ENCODE results near the gene NLRP6.

The NLRP6 gene

DNA sequence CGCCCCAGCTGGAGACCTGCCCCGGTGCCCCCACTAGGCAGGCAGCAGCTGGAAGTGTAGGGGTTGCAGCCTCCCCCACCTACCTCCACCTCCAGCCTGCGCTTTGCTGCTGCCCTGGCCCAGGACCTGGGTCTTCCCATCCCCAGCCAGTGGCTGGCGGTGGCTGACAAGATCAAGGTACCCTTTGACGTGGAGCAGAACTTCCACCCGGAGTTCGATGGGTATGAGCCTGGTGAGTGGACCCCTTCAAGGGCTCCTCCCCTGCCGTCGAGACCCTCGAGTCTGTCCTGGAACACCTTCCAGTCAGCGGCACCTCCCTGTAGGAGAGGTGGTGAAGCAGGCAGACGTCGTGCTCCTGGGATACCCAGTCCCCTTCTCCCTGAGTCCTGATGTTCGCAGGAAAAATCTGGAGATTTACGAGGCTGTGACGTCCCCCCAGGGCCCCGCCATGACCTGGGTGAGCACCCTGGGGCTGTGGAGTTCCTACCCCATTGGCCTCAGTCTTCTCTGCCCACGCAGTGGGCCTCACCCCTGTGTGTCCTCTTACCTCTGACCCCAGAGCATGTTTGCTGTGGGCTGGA lies 15.2 kb downstream of the NLRP6 start:
- DNase-seq (ENCODE audit: low read depth in 2 of 2) = no peak

DNA sequence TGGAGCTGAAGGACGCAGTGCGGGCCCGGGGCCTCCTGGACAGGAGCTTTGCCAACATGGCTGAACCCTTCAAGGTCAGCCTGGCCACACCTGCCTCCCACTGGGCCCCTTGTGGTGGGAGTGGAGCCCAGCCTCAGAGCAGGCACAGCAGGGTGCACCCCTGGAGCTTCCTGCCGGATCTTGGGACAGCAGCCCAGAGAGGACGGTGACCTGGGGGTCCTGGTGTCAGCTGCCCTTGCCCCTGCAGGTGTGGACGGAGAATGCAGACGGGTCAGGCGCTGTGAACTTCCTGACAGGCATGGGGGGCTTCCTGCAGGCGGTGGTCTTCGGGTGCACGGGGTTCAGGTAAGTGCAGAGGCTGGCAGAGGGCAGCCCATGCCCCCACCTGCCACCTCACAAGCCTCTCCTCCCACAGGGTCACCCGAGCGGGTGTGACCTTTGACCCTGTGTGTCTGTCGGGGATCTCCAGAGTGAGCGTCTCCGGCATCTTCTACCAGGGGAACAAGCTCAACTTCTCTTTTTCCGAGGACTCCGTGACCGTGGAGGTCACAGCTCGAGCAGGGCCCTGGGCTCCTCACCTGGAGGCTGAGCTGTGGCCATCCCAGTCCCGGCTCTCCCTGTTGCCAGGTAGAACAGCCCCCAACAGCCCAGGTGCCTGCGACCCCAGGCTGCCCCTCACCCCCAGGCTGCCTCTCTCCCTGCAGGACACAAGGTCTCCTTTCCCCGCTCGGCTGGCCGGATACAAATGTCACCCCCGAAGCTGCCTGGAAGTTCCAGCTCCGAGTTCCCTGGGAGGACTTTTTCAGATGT lies 15.8 kb downstream of the NLRP6 start:
- no peak for DNase-seq (ENCODE audit: low read depth in 2 of 2)

GRCh38 chr11:294780-295179 lies 16.6 kb downstream of the NLRP6 start:
- DNase-seq (ENCODE audit: low read depth in 2 of 2) = no peak

DNA sequence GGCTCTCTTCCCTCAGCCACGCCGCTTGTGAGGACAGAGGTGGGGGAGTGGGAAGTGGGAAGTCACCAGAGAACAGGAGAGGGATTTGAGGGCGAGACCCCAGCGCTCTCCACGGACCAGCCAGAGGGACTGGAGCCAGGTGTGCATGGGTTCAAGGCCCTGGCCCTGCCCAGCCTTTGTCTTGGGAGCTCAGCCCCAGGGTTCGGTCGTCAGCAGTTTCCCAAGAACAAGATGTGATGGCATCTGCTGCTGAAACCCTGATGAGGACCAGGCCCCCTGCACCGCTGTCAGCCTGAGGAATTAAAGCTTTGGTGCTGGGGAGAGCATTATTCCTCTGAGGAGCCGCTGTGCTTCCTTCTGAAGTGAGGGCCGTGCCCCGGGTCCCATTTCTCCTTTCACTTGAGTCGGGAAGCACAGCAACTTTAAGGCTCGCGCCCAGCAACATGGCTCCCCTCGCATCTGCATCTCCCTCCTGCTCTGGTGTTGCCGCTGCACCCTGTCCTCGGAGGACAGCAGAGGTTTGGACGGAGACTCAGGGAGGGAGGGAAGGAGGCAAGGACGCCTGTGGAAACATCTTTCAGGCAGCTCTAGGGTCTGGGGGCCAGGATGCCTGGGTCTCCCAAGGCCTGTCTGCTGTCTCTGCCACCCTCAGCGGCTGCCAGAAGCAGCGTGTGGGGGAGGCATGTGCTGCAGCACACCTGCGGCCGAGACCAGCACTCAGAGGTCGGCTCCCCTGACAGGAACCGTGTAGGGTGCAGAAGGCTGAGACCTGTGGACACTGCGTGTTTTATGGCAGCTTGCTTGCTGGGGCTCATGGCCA lies 17.4 kb downstream of the NLRP6 start:
- DNase-seq (ENCODE audit: low read depth in 2 of 2) = no peak

- DNase-seq (ENCODE audit: low read depth in 2 of 2) = no peak
These were observed 18.2 kb downstream of the NLRP6 start for GRCh38 chr11:296171-297050.

- DNase-seq (ENCODE audit: low read depth in 2 of 2) = no peak
These were observed 18.9 kb downstream of the NLRP6 start for GRCh38 chr11:297051-297585.

GRCh38 chr11:297586-298405 lies 19.6 kb downstream of the NLRP6 start:
- DNase-seq (ENCODE audit: low read depth in 2 of 2) = no peak

DNA sequence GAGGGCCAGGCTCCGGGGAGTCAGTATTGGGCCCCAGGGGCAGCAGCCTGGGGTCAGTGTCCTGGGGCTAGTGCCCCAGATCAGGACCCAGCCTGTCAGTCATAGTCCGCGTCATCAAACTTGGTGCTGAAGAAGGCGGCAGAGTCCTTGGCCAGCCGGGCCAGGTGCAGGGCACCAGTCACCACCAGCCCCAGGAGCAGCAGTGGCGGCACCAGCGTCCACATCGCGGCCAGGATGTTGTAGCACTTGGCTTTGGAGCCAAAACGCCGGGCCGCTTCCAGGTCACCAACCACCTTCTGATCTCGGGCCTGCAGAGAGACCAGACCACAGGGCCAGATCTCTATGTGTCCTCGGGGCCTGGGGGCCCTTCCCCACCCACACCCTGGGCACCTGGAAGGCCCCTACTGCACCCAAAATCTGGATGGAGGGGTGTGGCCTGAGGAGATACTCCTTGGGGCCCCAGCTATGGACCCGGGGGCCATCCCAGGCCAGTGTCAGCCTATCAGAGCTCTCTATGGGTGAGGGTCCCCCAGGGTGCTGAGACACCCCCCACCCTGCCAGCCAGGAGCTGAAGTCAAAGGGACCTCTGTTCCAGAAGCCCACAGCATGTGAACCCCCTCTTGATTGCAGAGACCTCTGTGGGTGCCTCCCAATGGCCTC lies 20.3 kb downstream of the NLRP6 start:
- no peak for DNase-seq (ENCODE audit: low read depth in 2 of 2)

- no peak for DNase-seq (ENCODE audit: low read depth in 2 of 2)
These were observed 21.1 kb downstream of the NLRP6 start, which contains the start of gene IFITM5 for GRCh38 chr11:299081-299891. Gene IFITM5 (minus strand): TSS chr11:299526. CDS start chr11:299490, 36 bp downstream.

GRCh38 chr11:299951-300735 lies 21.9 kb downstream of the NLRP6 start:
- no peak for DNase-seq (ENCODE audit: low read depth in 2 of 2)

GRCh38 chr11:303363-303762 lies 25.2 kb downstream of the NLRP6 start:
- DNase-seq (ENCODE audit: low read depth in 2 of 2) = no peak

DNA sequence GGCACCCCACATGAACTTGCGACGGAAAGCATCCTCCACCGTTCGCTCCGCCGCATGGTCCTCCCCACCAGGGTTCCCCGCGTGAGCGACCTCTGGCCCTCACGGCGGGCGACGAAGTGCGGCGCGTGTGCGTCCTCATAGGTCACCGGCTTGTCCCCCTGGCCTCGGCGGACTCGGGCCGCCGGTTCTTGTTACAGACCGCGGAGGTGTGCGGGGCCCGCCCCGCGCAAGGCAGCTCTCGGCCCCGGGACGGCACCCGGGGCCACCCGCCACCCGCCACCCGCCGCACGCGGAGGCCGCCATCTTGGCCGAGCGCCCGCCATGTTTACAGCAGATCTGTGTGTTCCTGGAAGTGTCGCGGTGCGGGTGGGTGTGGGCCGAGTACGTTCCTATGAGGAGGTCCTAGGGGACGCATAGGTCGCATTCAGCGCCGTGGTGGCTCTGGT lies 25.9 kb downstream of the NLRP6 start:
- no peak for DNase-seq (ENCODE audit: low read depth in 2 of 2)

GRCh38 chr11:304915-305843 lies 27.0 kb downstream of the NLRP6 start:
- DNase-seq (ENCODE audit: low read depth in 2 of 2) = no peak

GRCh38 chr11:305844-306211 lies 27.6 kb downstream of the NLRP6 start:
- DNase-seq (ENCODE audit: low read depth in 2 of 2) = no peak

DNA sequence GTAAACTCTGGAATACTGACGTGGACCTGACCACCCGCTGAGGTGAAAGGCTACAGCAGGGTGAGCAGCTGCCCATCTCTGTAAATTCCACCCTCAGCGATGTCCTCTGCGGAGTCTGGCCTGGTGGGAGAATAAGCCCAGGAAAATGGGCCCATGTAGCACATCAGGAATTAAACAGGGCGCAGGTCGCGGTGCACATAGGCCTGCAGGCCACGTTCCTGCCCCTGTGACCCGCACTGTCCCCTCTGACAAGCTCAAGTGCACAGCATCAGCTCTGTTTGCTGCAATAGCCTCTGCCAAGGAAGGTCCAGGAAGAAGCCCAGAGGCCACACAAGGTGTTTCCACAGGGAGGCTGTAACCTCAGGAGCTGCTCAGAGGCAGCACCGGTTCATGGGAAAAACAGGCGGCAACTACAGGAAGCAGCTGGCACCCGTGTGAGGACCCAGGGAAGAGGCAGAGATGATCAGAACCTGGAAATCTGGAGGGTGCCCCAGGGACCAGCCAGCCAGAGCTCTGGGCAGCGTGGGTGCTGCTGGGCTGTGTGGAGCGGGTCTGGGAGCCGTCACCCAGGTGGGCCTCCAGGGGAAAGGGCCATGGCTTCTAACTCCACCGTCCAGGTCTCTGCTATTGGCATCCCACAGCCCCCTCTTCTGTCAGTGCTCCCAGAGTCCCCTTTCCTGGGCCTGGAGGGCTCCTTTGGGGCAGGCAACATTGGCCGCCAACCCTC lies 28.6 kb downstream of the NLRP6 start:
- DNase-seq (ENCODE audit: low read depth in 2 of 2) = no peak

Measured in stimulated activated CD8-positive, alpha-beta memory T cell treated with anti-CD3 and anti-CD28 coated beads, Interleukin-15, amount 100 ng/mL, for 4 hours (primary cell).